ENCODE results near the gene NUP188.

Gene NUP188

DNA sequence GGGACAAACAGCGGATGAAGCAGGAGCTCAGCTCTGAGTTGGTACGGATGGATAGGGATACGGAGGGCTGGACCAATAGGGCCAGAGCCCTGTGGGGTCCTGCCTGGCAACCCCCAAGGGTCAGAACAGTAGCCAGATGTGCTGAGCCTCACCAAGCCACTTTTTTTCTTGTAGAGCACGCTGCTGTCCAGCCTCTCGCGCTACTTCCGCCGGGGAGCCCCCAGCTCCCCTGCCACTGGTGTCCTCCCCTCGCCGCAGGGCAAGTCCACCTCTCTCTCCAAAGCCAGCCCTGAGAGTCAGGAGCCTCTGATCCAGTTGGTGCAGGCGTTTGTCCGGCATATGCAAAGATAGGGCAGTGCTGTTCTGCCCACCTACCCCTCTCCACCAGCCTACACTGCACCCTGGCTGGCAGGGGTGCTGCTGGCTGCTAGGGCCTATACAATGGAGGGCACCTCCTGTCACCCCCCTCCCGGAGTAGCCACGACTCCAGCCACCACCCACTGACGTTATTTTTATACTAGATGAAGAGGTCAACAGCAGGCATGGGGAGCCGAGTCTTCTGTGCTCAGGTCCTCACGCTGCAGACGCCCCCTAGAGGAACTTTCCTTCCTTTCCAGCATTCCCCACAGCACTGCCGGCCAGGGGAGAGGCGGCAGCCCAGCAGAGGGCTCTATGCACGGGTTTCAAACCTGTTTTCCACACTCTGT lies 59.0 kb downstream of the NUP188 start:
- DNase-seq (ENCODE audit: low spot score) = peak; percentile 80
- TF ChIP-seq CTCF (IDR thresholded peaks at IDR 0.05; ENCODE audit: extremely low read depth, missing control alignments) = peak; percentile 78

DNA sequence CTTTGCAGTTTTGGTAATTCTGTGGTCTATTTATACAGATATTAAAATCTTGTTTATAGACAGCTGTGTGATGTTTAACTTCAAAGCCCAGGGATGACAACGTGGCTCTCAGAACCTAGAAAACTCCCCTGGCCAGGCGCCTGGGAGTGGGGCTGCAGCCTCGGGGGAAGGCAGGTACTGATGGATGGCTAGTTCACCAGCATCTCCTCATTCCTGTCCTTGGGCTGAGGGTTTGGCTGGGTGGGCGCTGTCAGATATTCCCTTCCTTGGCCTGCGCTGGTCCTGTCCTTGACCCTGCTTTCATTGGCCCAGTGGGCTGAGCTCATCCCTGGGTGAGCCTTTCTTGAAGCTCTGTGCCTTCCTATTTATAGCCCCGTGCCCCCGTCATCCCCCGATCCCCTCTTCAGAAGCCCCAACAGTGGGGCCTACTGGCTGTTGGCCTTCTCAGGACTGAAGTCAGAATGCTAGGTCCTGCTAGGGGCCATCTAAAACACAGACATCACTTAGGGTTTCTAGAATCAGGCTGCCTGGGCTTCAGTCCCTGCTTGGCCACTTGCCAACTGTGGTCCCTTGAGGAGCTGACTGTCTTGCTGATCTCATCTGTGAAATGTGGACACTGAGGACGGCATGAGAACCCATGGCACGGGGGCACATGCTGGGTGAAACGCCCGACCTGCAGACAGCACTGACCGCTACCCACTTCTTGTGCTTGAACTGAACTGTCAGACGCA lies 59.7 kb downstream of the NUP188 start:
- TF ChIP-seq CTCF (IDR thresholded peaks at IDR 0.05; ENCODE audit: extremely low read depth, missing control alignments) = no peak
- no peak for DNase-seq (ENCODE audit: low spot score)

DNA sequence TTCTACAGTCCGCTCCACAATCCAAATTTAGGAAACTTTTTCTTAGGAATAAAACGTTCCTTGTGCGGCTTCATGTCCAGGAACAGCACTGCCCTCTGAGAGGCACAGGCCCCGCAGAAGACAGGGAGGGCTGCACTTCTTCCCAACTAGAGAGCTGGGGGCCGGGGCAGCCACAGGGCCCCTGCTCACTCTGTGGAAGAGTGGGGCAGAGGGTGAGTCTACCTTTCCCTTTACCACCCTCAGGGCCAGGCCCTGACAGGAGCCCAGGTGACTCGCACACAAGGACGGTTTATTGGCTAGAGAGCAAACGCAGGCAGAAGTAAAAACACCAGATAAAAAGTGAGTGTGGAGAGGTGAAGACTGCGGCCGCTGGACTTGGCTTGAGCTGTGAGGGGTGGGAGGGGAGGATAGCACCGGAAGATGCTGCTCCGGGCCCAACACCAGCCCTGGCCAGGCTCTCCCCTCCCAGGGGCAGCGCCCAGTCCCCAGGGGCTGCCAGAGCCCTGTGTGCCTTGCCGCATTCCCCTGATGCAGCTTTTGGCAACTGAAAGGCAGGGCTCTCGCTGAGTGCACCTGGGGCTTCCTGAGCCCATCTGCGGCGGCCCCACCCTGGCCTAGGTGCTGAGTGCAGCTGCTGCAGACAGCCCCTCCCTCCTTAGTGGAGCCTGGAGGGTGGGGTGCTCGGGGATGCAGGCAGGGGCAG lies 60.4 kb downstream of the NUP188 start:
- no peak for TF ChIP-seq CTCF (IDR thresholded peaks at IDR 0.05; ENCODE audit: extremely low read depth, missing control alignments)
- no peak for DNase-seq (ENCODE audit: low spot score)

GRCh38 chr9:129008469-129008965 lies 61.0 kb downstream of the NUP188 start:
- DNase-seq (ENCODE audit: low spot score) = no peak
- no peak for TF ChIP-seq CTCF (IDR thresholded peaks at IDR 0.05; ENCODE audit: extremely low read depth, missing control alignments)

DNA sequence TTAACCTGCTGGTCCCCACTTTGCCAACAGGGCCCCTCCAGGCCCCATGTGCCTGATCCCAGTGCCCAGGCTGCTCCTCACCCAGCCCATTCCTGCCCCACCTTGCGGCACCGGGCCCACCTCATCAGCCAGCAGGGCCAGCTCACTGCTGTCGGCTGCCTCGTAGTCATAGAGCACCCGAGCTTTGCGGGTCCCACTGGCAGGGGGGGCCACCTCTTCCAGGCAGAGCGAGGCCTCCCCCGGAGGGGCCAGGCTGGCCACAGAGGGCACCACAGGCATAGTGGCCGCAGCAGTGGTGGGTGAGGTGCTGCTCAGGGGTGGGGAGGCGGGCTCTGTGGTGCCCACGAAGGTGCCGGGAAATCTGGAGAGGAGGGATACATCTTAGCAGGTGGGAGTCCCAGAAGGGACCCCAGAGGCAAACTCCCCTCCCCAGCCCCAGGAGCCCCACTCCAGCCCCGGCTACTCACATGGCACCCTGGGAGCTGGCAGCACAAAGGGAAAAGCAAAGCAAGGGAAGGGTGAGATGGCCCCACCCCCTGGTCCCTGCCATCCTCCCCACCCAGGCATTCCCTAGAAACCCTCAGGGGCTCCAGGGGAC lies 61.6 kb downstream of the NUP188 start:
- DNase-seq (ENCODE audit: low spot score) = no peak
- no peak for TF ChIP-seq CTCF (IDR thresholded peaks at IDR 0.05; ENCODE audit: extremely low read depth, missing control alignments)

- DNase-seq (ENCODE audit: low spot score) = no peak
- no peak for TF ChIP-seq CTCF (IDR thresholded peaks at IDR 0.05; ENCODE audit: extremely low read depth, missing control alignments)
These were observed 62.2 kb downstream of the NUP188 start for GRCh38 chr9:129009584-129010141.

Measured in GM20000 (cell line).